Endothelial cell of umbilical vein (primary cell): ENCODE results near the gene USP33.

Experiments
- EZH2 ChIP-seq: IDR thresholded peaks from 2 replicates; pipeline ENCODE4 v1.6.1; 2012; ENCODE audit warnings: borderline replicate concordance, low read depth, mild to moderate bottlenecking, moderate library complexity, low read length, inconsistent platforms; ENCODE audit not compliant: severe bottlenecking
- JUN ChIP-seq: IDR thresholded peaks from 2 replicates; pipeline ENCODE4 v1.6.1; 2011; ENCODE audit warnings: borderline replicate concordance, low read depth; ENCODE audit not compliant: insufficient read length, insufficient read depth
- MYC ChIP-seq: IDR thresholded peaks from one replicate; pipeline ENCODE4 v1.6.1; 2011; ENCODE audit warnings: mild to moderate bottlenecking, low read depth, low read length
- POLR2A ChIP-seq: IDR thresholded peaks from 2 replicates; pipeline ENCODE4 v1.6.1; 2012; ENCODE audit warnings: low read depth, mild to moderate bottlenecking, control low read depth, low read length
- POLR2AphosphoS5 ChIP-seq: IDR thresholded peaks from 2 replicates; pipeline ENCODE4 v1.6.1; 2012; ENCODE audit warnings: low read depth, mild to moderate bottlenecking, control low read depth, low read length, moderate library complexity; ENCODE audit not compliant: insufficient read depth
- TF ChIP-seq, protein P1 (sequence below), 2 donors: IDR thresholded peaks; 1 replicate in 1 of 2; 2 replicates in 1 of 2; pipeline ENCODE4 v1.5.1; 2011; ENCODE audit warnings: low read length in 2 of 2, mild to moderate bottlenecking in 2 of 2, moderate library complexity in 2 of 2, control low read depth in 1 of 2, inconsistent platforms in 1 of 2, low read depth in 1 of 2; ENCODE audit not compliant: insufficient read depth in 1 of 2; ENCODE audit errors: extremely low read depth in 1 of 2
- TF ChIP-seq, protein P2 (sequence below): IDR thresholded peaks from 2 replicates; pipeline ENCODE4 v1.6.1; 2011; ENCODE audit not compliant: insufficient read depth, insufficient read length

DNA sequence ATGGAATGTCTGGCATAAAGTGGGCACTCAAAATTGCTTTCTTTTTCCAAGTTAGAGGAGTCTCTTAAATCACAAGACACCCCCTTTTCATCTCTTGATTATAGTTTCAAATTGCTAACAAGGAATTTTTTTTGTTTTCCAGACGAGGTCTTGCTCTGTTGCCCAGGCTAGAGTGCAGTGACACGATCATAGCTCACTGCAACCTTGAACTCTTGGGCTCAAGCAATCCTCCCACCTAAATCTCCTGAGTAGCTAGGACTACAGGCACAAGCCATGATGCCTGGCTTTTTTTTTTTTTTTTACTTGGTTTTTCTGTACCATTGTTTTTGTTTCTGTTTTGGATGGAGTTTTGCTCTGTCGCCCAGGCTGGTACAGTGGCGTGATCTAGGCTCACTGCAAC lies 98.0 kb downstream of the USP33 start:
- TF ChIP-seq, protein P1, sequence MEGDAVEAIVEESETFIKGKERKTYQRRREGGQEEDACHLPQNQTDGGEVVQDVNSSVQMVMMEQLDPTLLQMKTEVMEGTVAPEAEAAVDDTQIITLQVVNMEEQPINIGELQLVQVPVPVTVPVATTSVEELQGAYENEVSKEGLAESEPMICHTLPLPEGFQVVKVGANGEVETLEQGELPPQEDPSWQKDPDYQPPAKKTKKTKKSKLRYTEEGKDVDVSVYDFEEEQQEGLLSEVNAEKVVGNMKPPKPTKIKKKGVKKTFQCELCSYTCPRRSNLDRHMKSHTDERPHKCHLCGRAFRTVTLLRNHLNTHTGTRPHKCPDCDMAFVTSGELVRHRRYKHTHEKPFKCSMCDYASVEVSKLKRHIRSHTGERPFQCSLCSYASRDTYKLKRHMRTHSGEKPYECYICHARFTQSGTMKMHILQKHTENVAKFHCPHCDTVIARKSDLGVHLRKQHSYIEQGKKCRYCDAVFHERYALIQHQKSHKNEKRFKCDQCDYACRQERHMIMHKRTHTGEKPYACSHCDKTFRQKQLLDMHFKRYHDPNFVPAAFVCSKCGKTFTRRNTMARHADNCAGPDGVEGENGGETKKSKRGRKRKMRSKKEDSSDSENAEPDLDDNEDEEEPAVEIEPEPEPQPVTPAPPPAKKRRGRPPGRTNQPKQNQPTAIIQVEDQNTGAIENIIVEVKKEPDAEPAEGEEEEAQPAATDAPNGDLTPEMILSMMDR (IDR thresholded peaks at IDR 0.05; ENCODE audit: extremely low read depth in 1 of 2, insufficient read depth in 1 of 2, low read depth in 1 of 2, low read length in 2 of 2) = no peak
- TF ChIP-seq POLR2A (no peak), EZH2 (no peak), JUN (no peak), POLR2AphosphoS5 (no peak), MYC (no peak)
- TF ChIP-seq, protein P2, sequence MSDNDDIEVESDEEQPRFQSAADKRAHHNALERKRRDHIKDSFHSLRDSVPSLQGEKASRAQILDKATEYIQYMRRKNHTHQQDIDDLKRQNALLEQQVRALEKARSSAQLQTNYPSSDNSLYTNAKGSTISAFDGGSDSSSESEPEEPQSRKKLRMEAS = no peak
